EH (cell line): ENCODE measurements around the gene ZNF598.

Source experiments
- DNase-seq: peaks from one replicate; pipeline ENCODE4 v3.0.0-alpha.2; 2015; ENCODE audit warnings: low read depth

Gene ZNF598

GRCh38 chr16:2006317-2006716 lies 3.3 kb downstream of the ZNF598 start:
- DNase-seq: no peak

- DNase-seq: no peak
Observed at GRCh38 chr16:2005646-2006045, 4.0 kb downstream of the ZNF598 start.

GRCh38 chr16:2004795-2005517 lies 4.7 kb downstream of the ZNF598 start:
- DNase-seq: no peak

- peak; percentile 80 for DNase-seq
Observed at GRCh38 chr16:2003827-2004641, 5.6 kb downstream of the ZNF598 start.

- no peak for DNase-seq
Observed at GRCh38 chr16:2003231-2003826, 6.3 kb downstream of the ZNF598 start.

GRCh38 chr16:2002406-2003230 lies 7.0 kb downstream of the ZNF598 start:
- DNase-seq: no peak

GRCh38 chr16:2001456-2002355 lies 7.9 kb downstream of the ZNF598 start:
- DNase-seq: no peak

DNA sequence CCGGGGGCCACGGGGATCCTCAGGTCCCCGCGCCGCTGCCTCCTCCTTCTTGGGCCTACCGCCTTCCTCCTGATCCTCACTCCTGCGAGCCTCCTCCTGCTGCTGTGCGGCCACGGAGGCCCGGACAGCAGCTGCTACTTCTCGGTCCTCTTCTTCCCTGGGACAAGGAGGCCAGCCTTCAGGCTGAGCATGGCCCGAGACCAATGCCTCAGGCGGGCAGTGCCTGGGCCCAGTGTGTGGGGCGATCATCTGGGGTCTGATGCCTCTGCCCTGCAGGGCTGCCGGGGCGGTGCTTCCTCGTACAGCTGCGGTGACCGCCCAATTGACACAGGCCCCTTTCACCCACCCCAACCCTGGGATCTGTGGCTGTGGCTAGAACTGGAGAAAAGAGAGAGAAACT lies 8.6 kb downstream of the ZNF598 start:
- DNase-seq: no peak

DNA sequence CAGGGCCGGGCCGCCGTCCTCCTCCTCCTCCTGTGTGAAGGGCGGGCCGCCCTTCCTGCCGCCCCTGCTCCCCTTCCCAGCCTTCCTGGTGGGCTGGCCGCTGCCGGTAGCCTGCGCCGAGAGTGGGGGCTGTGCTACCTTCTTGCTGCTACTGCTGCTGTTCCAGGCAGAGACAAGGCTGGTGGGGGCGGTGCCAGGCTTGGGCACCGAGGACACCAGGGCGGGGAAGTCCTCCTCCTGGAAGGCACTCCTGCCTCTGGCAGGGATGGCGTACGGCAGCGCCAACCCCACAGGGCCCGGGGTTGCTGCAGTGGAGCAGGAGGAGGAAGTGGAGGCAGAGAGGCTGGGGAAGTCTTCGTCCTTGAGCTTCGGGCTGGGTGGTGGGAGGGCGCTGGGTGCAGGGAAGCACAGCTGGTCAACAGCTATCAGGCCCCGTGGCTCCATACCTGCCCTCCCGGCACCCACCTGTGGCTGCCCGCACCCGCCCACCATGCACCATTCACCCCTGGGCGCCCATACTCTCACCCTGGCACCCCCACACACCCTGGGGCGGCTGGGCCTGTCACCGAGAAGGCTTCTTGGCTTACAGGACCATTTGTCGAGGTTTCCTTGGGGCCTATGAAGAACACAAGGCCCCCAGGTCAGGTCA lies 9.6 kb downstream of the ZNF598 start:
- DNase-seq: no peak

DNA sequence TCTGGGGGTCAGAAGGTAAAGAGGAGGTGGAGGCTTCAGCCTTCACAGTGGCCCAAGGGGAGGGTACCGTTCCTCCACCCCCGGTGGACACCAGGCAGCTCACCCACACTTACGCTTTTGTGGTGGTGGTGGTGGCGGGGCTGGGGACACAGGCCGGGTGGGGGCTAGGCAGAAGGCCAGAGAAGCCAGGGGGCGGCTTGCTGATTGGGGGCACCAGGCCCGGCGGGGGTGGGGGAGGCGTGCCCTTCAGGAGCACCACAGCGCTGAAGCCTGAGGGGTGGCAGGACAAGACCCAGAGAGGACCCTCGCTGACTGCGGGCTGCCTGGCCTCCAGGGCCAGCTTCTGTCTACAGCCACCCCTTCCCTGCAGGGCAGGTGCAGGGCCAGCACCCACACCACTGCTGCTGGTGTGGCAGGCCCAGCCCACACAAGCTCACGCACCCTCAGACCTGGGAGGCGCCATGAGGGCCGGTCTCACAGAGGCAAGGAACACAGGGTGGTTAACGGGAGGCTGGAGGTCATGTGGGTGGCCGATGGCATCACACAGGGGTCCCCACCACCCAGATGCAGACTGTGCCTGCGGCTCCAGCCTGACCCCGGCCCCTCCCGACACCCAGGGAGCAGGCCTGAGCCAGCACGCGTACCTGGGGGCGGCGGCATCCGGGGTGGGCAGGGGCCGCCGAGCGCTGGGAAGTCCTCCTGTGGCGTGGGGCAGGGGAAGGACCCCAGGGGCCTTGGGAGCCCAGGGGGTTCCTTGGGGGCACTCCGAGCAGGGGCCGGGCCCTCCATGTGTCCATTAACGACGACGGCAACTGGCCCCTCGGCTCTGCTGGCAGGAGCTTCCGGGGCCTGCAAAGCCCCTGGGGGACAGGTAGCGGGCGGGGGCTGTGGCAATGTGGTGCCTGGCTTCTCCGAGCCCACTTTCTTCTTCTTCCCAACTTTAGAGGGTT lies 10.5 kb downstream of the ZNF598 start:
- no peak for DNase-seq

GRCh38 chr16:1998360-1998835 lies 11.2 kb downstream of the ZNF598 start:
- no peak for DNase-seq

GRCh38 chr16:1997494-1998359 lies 11.9 kb downstream of the ZNF598 start:
- peak; percentile 60 for DNase-seq

GRCh38 chr16:1993731-1994131 lies 15.9 kb downstream of the ZNF598 start:
- peak; percentile 40 for DNase-seq

DNA sequence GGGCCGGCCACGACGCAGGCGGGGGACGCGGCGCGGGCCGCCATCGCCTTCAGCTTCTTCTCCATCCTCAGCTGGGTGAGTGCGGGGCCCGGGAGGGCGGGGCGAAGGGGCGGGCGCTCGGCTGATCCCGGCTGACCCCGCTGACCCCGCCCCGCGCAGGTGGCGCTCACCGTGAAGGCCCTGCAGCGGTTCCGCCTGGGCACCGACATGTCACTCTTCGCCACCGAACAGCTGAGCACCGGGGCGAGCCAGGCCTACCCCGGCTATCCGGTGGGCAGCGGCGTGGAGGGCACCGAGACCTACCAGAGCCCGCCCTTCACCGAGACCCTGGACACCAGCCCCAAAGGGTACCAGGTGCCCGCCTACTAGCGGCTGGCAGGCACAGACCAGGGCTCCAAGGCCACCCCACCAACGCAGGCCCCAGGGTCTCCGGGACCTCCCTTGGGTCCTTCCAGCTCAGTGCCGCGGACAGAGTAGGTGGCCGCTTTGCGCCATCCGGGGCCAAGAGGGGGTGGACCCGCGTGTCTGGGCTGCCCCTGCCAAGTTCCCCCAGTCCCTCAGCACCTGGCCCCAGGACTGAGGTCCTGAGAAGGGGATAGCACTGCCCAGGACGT lies 16.8 kb downstream of the ZNF598 start:
- no peak for DNase-seq

- DNase-seq: peak; percentile 88
Observed at GRCh38 chr16:1991948-1992703, 17.5 kb downstream of the ZNF598 start.

DNA sequence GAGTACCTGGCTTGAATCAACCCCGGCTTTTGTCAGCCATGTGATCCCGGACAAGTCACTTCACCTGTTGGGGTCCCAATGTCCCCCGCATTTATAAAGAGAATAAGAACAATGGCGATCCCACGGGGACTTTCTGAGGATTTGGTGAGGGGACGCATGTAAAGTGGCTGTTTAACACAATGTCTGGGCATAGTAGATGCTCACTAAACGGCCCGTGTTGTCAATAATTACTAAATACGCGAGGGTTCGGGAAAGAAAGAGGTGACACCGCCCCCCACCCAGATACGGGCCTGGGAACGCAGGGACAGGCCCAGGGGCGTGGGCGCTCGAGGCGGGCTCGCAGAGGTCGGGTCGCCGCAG lies 18.1 kb downstream of the ZNF598 start:
- no peak for DNase-seq

- DNase-seq: no peak
Observed at GRCh38 chr16:1991135-1991551, 18.5 kb downstream of the ZNF598 start.
